OCI-LY7 (cell line): ENCODE data around the gene CHM.

Experiments used
- EZH2phosphoT487 ChIP-seq: fragments of 200-600 bp; sonication (generic); IDR thresholded peaks from 2 replicates; pipeline ENCODE4 v1.6.1; 2018; ENCODE audit warnings: low read depth, borderline replicate concordance, mild to moderate bottlenecking, mixed run types, antibody characterized with exemption, low read length, moderate library complexity, mixed read lengths
- TF ChIP-seq, protein P1 (sequence below): fragments of 200-600 bp; sonication (generic); conservative IDR thresholded peaks from 2 replicates; pipeline ENCODE4 v1.5.1; 2014; ENCODE audit warnings: mild to moderate bottlenecking, antibody characterized with exemption, low read length, moderate library complexity, mixed read lengths

DNA sequence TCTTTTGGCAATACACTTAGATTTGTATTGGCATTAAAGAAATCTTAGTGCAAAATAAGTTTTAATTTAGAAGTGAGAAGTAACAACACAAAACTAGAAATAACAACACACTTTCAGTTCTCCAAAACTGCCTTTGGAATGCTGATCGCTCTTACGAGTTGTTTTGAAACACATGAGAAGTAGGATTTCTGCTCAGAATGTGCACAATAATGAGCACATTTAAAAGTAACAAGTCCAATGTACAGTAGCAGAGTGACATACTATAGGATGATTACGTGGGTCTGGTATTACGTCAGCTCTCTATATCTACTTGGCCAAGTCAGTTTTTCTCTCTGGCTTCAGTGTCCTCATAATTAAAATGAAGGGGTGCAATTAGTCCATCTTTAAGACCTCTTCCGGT is 164.8 kb downstream of the CHM start:
- TF ChIP-seq, protein P1, sequence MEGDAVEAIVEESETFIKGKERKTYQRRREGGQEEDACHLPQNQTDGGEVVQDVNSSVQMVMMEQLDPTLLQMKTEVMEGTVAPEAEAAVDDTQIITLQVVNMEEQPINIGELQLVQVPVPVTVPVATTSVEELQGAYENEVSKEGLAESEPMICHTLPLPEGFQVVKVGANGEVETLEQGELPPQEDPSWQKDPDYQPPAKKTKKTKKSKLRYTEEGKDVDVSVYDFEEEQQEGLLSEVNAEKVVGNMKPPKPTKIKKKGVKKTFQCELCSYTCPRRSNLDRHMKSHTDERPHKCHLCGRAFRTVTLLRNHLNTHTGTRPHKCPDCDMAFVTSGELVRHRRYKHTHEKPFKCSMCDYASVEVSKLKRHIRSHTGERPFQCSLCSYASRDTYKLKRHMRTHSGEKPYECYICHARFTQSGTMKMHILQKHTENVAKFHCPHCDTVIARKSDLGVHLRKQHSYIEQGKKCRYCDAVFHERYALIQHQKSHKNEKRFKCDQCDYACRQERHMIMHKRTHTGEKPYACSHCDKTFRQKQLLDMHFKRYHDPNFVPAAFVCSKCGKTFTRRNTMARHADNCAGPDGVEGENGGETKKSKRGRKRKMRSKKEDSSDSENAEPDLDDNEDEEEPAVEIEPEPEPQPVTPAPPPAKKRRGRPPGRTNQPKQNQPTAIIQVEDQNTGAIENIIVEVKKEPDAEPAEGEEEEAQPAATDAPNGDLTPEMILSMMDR: no peak
- no peak for TF ChIP-seq EZH2phosphoT487
